HT1080 (cell line): ENCODE measurements around the gene RABGAP1. TPM values are rescaled to one million over a fixed set of nuclear protein-coding genes. Genes with fewer than 3 reads are reported as not detected.
"Not testable (repeated sequence)": the region's sequence is repeated elsewhere in the genome, so short reads cannot be mapped to it uniquely, and the experiment has no call there.

ENCODE experiments used
- DNase-seq: peaks from one replicate; pipeline ENCODE4 v3.0.0-alpha.2; 2015; ENCODE audit warnings: low read depth
- polyA plus RNA-seq, 2 experiments: library from polyadenylated mRNA; depleted of rRNA; stranded (reverse); fragments of >200 nt; gene quantifications; 2 replicates each; pipeline ENCODE4 v1.2.3, GENCODE V29; 2015
- total RNA-seq: library from RNA; depleted of rRNA; stranded (reverse); fragments of >200 nt; shearing (Covaris generic); gene quantifications from 2 replicates; pipeline ENCODE4 v1.2.3, GENCODE V29; 2014; rRNA removed

The RABGAP1 gene
- 15.1 and 20.2 TPM in 2 replicates for total RNA-seq
- 15.0 and 20.9 TPM in 2 replicates for polyA plus RNA-seq (2015; cell fraction: cytosol; rRNA removed)
- 31.1 and 33.5 TPM in 2 replicates for polyA plus RNA-seq (2015; cell fraction: nucleus; rRNA removed)

DNA sequence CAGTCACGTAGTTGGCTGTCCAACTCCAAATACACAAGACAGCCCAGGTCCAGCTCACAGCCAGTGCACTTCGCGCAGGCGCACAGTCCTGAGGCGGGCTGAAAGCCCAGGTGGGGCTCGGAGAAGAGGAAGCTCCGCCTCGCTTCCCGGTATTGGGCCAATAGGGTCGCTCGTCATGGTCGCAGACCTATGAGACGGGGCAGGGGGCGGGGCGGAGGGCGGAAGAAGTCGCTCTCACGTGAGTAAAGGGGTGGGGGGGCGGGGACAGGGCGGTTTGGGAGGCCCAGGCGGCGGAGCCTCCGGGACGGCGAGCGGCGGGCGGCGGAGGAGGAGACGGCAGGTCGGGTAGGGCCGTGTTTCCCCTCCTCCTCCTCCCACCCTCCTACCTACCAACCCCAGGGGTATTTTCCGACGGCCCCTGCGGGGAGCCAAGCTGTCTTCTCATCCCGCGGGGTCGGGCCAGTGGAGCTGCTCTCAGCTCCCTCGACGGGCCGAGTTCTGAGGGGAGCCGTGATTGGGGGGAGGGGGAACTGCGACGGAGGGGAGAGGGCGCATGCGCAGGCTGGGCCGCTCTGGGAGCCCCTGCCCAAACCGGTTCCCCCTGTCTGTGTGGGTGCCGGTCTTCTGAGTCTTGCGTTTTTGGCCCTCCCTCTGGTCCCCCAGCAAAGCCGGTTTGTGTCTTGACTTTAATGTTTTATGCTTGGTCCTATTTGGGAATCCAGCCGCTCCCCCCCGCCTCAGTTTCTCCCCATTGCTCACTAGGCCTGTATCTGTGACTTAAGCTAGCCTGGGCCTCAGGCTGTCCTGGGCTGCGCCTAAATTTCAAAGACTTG is at the start of gene RABGAP1:
RABGAP1 (plus strand) TSS at position 272 of the 833 bp plus-strand sequence. CDS start 16,040 bp downstream, outside the sequence.
- peak; percentile 96 for DNase-seq

DNA sequence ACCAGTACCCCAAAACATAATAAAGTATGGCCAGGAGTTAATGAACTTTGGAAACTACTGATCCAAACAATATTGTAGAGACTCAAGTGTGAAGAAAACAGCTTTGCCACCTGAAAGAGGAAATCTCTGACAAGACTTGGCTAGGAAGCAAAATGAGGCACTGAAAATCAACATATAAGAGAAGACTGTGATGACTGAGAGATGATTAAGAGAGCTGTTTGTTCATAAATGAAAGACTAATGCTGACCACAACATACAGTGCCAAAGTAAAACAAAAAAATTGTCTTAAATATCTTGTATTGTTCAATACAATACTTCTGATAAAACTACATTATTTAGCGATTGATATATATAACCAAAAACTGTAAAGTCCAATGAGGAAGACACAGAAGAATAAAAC is 42.9 kb upstream of the RABGAP1 start:
- DNase-seq, result no peak

GRCh38 chr9:122900791-122901190 is 40.0 kb upstream of the RABGAP1 start:
- DNase-seq, result peak; percentile 39

- DNase-seq, result peak; percentile 50
These were observed 36.4 kb upstream of the RABGAP1 start for GRCh38 chr9:122904466-122904822.

- peak; percentile 99 for DNase-seq
These were observed 35.8 kb upstream of the RABGAP1 start, which contains the start of gene RC3H2 for GRCh38 chr9:122904823-122905710. TSS of gene RC3H2 (minus strand) at chr9:122905359. CDS start at chr9:122897509, 7,850 bp downstream.

GRCh38 chr9:122906122-122906521 is 34.7 kb upstream of the RABGAP1 start:
- DNase-seq, result not testable (repeated sequence)

- no peak for DNase-seq
These were observed 28.2 kb upstream of the RABGAP1 start for GRCh38 chr9:122912671-122912963.

DNA sequence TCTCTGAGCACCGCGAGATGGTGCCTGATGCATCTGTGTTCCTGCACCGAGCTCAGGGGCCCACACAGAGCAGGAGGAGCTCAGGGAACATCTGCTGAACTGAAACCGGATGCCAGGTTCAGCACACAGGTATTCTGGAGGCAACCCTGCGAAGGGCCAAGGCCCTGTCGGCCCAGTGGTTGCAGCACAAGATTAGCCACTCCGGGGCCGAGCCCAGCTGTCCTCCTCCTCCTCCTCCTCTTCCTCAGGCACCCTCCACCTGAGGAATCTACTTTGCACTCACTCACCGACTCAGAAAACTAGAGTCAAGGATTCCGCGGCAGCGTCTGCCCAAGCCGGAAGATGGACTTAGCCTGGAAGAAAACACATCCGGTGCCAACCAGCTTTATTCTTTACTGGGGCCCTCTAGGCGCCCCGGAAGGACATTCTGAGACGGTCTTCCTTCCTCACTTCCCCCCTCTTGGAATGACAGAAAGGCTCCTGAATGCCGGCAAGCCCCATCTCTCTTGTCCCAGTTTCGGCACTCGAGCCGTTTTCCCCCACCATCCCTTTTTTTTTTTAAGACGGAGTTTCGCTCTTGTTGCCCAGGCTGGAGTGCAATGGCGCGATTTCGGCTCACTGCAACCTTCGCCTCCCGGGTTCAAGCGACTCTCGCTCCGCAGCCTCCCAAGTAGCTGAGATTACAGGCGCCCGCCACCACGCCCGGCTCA is 27.7 kb upstream of the RABGAP1 start, which contains the start of gene ZBTB6:
ZBTB6 (minus strand) TSS at position 360 of the 710 bp plus-strand sequence. CDS start 1,251 bp downstream, outside the sequence.
- DNase-seq, result peak; percentile 89

GRCh38 chr9:122918310-122918709 is 22.5 kb upstream of the RABGAP1 start:
- no peak for DNase-seq

GRCh38 chr9:122922713-122923112 is 18.1 kb upstream of the RABGAP1 start:
- DNase-seq, result no peak

DNA sequence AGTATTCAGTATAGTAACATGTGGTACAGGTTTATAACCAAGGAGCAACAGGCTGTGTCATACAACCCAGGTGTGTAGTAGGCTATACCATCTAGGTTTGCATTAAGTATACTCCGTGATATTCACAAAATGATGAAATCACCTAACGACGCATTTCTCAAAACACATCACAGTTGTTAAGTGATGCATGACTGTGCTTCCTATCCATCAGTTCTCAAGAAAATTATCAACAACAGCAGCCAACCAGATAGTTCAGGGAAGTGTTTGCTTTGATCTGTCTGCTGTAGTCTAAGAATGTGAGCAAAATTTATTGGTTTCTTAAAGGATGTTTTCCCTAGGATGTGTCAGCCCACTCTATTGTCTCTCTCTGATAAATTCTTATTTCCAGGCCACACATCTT is 16.9 kb upstream of the RABGAP1 start:
- DNase-seq, result no peak

- no peak for DNase-seq
These were observed 10.9 kb upstream of the RABGAP1 start for GRCh38 chr9:122929796-122930354.

- no peak for DNase-seq
These were observed 10.1 kb upstream of the RABGAP1 start for GRCh38 chr9:122930541-122931225.

DNA sequence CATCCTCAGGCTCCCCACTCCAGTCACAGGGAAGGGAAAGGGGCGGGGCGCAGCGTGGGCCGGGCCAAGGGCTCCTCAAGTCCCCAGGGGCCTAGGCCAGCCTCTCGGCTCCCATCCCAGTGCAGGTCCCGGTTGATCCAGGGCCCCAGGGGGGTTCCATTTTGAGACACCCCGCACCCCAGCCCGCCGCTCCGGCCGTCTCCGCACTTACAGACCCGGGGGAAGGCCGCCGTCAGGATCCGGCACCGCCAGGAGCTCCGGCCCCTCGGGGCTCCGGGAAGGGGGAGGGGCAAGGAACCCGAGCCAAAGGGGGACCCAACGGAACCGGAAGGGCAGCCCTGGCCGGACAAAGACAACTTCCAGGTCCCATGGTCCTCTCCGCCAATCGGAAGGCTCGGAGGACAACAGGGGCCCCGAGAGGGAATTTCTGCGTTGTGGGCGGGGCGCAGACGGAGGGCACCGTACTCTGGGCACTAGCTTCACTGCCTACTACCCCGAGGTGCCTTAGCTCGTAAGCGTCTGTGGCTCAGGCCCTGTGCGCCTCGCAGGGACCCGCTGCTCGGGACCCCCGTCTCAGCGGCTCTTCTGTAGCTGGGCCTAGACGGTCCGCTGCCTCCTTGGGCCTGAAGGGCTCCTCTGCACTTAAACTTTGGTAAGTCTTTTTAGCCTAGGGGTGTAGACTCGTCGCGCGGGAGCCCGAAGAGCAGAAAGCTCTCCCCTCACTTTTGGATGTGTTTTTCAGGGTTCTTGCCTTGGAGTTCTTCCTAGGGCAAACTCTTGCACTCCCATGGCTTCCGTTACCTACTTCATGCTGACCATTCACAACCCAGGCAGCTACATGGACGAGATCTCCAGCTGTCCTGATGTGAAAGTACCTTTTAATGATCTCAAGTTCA is 9.3 kb upstream of the RABGAP1 start, which contains the start of gene ZBTB26:
ZBTB26 (minus strand) TSS at position 287 of the 896 bp plus-strand sequence. CDS start 11,578 bp downstream, outside the sequence.
- DNase-seq, result peak; percentile 94

- no peak for DNase-seq
These were observed 4.4 kb upstream of the RABGAP1 start for GRCh38 chr9:122936464-122936863.

- DNase-seq, result no peak
These were observed 3.9 kb upstream of the RABGAP1 start for GRCh38 chr9:122936883-122937282.

- no peak for DNase-seq
These were observed 1.2 kb upstream of the RABGAP1 start for GRCh38 chr9:122939601-122940000.

- no peak for DNase-seq
These were observed 419 bp upstream of the RABGAP1 start for GRCh38 chr9:122940454-122940748.

DNA sequence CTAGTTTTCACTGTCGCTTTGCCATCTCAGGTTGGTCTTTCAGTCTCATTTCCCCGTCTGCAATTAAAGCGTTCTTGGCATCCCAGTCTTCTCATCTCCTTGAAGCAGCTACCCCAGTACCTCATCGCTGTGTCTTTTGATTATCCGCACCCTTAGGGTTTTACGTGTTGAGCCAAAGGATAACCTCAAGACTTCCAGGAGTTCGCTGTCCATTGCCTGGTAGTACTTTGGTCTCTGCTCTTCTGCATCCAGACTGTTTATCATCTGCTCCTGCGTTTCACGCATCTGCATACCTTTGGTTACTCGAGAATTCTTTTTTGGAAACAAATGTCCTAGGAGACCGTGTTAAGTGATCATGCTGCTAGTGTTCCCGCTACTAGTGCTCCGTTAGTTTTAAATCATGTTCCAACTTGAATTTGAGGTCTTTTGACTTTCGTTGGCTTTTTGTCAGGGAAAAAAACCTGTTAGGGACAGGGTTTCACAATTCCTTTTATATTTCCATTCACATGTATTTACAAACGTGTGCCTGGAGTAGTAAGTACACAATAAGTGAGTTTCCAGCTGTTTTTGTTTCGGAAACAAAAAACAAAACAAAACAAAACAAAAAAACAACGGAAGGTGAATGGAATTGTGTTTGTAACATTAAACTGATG is 888 bp downstream of the RABGAP1 start:
- DNase-seq, result no peak
